Body of pancreas (tissue), 4 donors: ENCODE results near the gene HPN.

Source experiments
- POLR2A ChIP-seq, 3 donors: fragments of 450-650 bp; IDR thresholded peaks; one replicate each; pipeline ENCODE4 v1.6.1; 2016; ENCODE audit warnings: antibody characterized with exemption in 3 of 3, mild to moderate bottlenecking in 2 of 3
- TF ChIP-seq, protein P1 (sequence below), 7 experiments: fragments of 450-650 bp in 4 of 7; fragments of 200-600 bp in 3 of 7; sonication (generic) in 3 of 7; IDR thresholded peaks; one replicate each; pipeline ENCODE4 v1.5.1; 2016 to 2019; ENCODE audit warnings: antibody characterized with exemption in 7 of 7

DNA sequence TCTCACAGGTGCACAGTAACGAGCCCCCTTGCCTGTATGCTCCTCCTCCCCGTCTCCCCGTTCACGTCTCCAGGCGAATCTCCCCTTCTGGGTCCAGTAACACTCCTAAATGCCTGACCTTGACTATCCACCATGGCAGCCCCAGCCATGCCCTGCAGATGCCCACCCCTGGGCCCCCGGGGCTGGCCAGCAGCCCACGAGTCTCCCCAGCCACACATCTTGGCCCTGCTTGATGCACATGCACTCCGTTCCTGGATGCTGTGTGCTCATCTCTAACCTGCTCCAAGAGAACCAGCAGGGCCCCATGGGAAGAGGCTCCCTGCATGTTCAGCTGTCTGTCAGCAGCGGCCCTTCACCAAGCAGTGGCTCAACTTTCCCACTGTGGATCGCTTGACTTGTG lies 32.0 kb downstream of the HPN start:
- TF ChIP-seq, protein P1, sequence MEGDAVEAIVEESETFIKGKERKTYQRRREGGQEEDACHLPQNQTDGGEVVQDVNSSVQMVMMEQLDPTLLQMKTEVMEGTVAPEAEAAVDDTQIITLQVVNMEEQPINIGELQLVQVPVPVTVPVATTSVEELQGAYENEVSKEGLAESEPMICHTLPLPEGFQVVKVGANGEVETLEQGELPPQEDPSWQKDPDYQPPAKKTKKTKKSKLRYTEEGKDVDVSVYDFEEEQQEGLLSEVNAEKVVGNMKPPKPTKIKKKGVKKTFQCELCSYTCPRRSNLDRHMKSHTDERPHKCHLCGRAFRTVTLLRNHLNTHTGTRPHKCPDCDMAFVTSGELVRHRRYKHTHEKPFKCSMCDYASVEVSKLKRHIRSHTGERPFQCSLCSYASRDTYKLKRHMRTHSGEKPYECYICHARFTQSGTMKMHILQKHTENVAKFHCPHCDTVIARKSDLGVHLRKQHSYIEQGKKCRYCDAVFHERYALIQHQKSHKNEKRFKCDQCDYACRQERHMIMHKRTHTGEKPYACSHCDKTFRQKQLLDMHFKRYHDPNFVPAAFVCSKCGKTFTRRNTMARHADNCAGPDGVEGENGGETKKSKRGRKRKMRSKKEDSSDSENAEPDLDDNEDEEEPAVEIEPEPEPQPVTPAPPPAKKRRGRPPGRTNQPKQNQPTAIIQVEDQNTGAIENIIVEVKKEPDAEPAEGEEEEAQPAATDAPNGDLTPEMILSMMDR (IDR thresholded peaks at IDR 0.05), result no peak
- no peak for TF ChIP-seq POLR2A (IDR thresholded peaks at IDR 0.05)
